Glutamatergic neuron (in vitro differentiated cells): ENCODE measurements around the gene EMSY. TPM values are rescaled to one million over a fixed set of nuclear protein-coding genes. Genes with fewer than 3 reads are reported as not detected.

ENCODE experiments used
- DNase-seq: peaks from one replicate; pipeline ENCODE4 v3.0.0; 2022
- H3K27ac Mint-ChIP-seq: one replicate; pipeline ENCODE4 v1.8.0; 2020; ENCODE audit warnings: mild to moderate bottlenecking, mixed read lengths, inconsistent platforms; ENCODE audit not compliant: unreplicated experiment
- H3K27me3 Mint-ChIP-seq: one replicate; pipeline ENCODE4 v1.8.0; 2020; ENCODE audit warnings: mild to moderate bottlenecking, moderate library complexity, mixed read lengths, inconsistent platforms; ENCODE audit not compliant: unreplicated experiment
- H3K36me3 Mint-ChIP-seq: one replicate; pipeline ENCODE4 v1.8.0; 2020; ENCODE audit warnings: mild to moderate bottlenecking, mixed read lengths, inconsistent platforms; ENCODE audit not compliant: unreplicated experiment
- H3K4me1 Mint-ChIP-seq: one replicate; pipeline ENCODE4 v1.8.0; 2020; ENCODE audit warnings: mild to moderate bottlenecking, low read depth, mixed read lengths, inconsistent platforms; ENCODE audit not compliant: unreplicated experiment
- H3K4me3 Mint-ChIP-seq: one replicate; pipeline ENCODE4 v1.8.0; 2020; ENCODE audit warnings: mild to moderate bottlenecking, mixed read lengths, inconsistent platforms; ENCODE audit not compliant: unreplicated experiment
- H3K9me3 Mint-ChIP-seq: one replicate; pipeline ENCODE4 v1.8.0; 2020; ENCODE audit warnings: mild to moderate bottlenecking, moderate library complexity, mixed read lengths, inconsistent platforms; ENCODE audit not compliant: unreplicated experiment
- CTCF ChIP-seq: fragments of 200-600 bp; sonication (generic); IDR thresholded peaks from one replicate; pipeline ENCODE4 v1.5.0; 2021; ENCODE audit not compliant: partially characterized antibody, unreplicated experiment
- total RNA-seq: library from RNA; stranded (reverse); fragmentation: NEBNext Ultra II Directional; extraction: Animal tissue kit (Norgen Biotek cat#: 25700); gene quantifications from one replicate; pipeline ENCODE4 v1.2.1, GENCODE V29; 2021; ENCODE audit not compliant: unreplicated experiment

Gene EMSY
- total RNA-seq, 1 donor from 2014 or later, result 31.4 TPM

DNA sequence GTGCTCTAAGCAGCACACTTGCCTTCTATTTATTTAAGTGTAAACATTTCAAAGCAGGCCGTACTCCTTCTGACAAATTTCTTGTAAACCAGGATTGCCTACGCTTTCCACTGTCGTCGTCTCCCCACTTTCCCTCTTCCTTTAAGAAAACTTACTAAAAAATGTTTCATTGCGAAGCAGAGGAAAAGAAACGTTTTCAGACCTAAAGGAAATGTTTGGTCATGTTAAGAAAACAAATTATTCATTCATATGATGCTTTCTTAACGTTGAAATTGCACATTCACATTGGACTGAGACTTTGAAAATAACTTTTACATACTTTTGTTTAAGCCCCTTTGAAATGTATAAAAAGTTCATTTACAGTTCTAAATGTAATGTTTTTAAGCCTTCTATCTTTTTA is 106.0 kb downstream of the EMSY start:
- no peak overlapping the region for H3K27ac Mint-ChIP-seq
- TF ChIP-seq CTCF, result no peak
- H3K27me3 Mint-ChIP-seq, result no peaks in the 10 kb centered on the region
- H3K9me3 Mint-ChIP-seq, result no peaks in the 10 kb centered on the region
- no peaks in the 10 kb centered on the region for H3K4me1 Mint-ChIP-seq
- no peaks in the 10 kb centered on the region for H3K36me3 Mint-ChIP-seq
- no peak for DNase-seq
- no peak overlapping the region for H3K4me3 Mint-ChIP-seq

DNA sequence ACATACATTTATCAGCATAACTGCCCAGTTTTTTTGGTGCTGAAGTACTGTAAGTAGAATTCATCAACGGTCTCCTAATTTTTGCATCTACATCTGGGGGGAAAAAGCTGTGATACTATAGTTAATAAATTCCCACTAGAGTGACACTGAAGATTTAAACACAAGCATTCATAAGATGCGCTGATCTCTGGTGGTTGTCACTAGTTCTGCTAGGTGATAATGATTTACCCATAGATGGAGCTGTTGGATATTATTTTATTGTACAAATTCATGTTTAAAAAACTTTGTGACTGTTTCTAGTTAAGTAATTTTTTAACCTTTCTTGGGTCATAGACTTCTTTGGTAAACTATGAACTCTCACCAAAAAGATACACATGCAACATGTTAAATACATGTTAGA is 106.6 kb downstream of the EMSY start:
- no peaks in the 10 kb centered on the region for H3K36me3 Mint-ChIP-seq
- H3K9me3 Mint-ChIP-seq, result no peaks in the 10 kb centered on the region
- H3K27me3 Mint-ChIP-seq, result no peaks in the 10 kb centered on the region
- H3K4me3 Mint-ChIP-seq, result no peak overlapping the region
- TF ChIP-seq CTCF, result no peak
- H3K27ac Mint-ChIP-seq, result no peak overlapping the region
- H3K4me1 Mint-ChIP-seq, result no peaks in the 10 kb centered on the region
- DNase-seq, result no peak

GRCh38 chr11:76552987-76553386 is 108.2 kb downstream of the EMSY start:
- Mint-ChIP-seq H3K4me3 (no peak overlapping the region), H3K27me3 (no peaks in the 10 kb centered on the region), H3K36me3 (no peaks in the 10 kb centered on the region), H3K27ac (no peak overlapping the region), H3K9me3 (no peaks in the 10 kb centered on the region), H3K4me1 (no peaks in the 10 kb centered on the region)
- DNase-seq, result no peak
- TF ChIP-seq CTCF, result no peak

DNA sequence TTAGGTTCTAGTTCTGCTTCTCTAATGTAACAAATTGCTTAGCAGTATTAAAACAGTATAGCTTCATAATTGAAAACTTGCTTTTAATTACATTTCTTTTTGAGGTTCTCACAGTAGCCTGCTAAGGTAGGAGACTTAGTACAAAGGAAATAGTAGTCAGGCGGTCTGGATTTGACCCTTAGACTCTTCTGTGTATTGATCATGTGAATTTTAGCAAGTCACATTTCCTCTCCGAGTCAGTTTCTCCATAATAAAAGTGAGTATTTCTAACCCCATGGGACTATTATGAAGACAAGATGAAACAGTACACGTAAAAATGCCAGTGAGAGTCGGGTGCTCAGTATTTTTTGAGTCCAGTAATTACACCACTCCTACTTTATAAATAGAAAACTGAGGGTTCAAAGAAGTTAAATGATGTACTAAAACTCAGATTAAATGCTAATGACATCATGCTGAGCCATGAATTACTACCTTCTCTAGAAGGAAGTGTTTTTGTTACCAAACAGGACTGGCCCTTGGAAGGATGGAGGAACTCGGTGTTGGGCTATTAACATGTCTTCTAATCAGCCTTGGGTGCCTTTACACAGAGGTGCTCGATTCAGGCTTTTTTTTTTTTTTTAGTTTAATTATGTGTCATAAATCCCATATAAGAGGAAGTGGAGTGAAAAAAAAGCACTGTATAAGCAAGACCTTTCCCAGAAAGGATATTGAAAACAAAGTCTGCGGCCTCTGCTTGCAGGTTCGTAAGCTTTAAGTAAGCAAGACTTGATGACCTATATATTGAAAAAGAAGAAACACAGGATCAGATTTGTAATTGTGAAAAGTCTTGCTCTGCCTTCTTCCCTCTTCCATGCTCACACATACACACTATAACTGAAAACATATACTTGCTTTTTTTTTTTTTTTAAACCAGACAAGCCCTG is 109.0 kb downstream of the EMSY start:
- DNase-seq, result no peak
- Mint-ChIP-seq H3K36me3 (no peaks in the 10 kb centered on the region), H3K27me3 (no peaks in the 10 kb centered on the region), H3K27ac (no peak overlapping the region), H3K4me3 (no peak overlapping the region), H3K9me3 (no peaks in the 10 kb centered on the region), H3K4me1 (no peaks in the 10 kb centered on the region)
- no peak for TF ChIP-seq CTCF

GRCh38 chr11:76554767-76555166 is 109.9 kb downstream of the EMSY start:
- no peaks in the 10 kb centered on the region for H3K9me3 Mint-ChIP-seq
- no peak overlapping the region for H3K27ac Mint-ChIP-seq
- no peak for DNase-seq
- no peaks in the 10 kb centered on the region for H3K4me1 Mint-ChIP-seq
- no peak overlapping the region for H3K4me3 Mint-ChIP-seq
- no peaks in the 10 kb centered on the region for H3K36me3 Mint-ChIP-seq
- no peaks in the 10 kb centered on the region for H3K27me3 Mint-ChIP-seq
- TF ChIP-seq CTCF, result no peak
